G401.6 (cell line): ENCODE measurements around the gene MORC4.
"Not testable (repeated sequence)": the region's sequence is repeated elsewhere in the genome, so short reads cannot be mapped to it uniquely, and the experiment has no call there.

Experiments used
- FAIRE-seq: peaks from 2 replicates; lab custom pipeline; 2012; peaks lifted over from hg19 to GRCh38; lab: Jason Lieb, UNC

MORC4 gene

DNA sequence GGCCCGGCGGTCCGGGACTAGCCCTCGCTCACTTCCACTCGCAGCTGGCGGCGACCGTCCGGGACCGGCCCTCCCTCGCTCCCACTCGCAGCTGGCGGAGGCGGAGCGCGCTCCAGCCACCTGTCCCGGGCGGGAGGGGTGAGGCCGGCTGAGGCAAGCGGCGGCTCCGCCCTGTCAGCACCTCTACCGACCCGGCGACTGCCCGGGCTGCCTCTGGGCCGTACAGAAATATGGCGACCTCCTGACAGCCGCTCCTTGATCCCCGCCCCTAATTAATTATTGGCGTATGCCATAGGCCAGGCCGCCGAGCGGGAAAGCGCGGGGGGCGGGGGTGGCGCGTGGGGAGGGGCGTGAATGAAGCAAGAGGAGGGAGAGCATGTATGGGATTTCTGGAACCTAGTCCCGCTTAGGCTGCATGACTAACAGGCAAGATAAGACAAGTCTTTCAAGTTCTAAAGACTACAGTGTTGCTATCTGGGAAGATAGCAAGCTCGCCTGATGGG, at the start of gene MORC4:
MORC4 (minus strand) TSS at position 200 of the 503 bp plus-strand sequence. CDS start 243 bp downstream, outside the sequence.
- no peak for FAIRE-seq

DNA sequence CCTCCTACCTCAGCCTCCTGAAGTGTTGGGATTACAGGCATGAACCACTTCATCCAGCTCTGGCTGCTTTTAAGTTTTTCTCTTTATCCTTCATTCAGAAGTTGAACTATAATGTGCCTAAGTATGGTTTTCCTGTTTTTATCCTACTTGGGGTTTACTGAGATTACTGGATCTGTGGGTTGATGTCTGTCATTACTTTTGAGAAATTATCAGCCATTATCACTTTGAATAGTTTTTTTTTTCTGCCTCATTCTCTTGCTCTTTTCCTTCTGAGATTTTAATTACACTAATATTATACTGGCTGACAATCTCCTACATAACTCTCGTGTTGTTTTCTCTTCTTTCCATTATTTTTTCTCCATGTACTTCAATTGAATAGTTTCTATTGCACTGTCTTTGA, 47.6 kb upstream of the MORC4 start:
- no peak for FAIRE-seq

DNA sequence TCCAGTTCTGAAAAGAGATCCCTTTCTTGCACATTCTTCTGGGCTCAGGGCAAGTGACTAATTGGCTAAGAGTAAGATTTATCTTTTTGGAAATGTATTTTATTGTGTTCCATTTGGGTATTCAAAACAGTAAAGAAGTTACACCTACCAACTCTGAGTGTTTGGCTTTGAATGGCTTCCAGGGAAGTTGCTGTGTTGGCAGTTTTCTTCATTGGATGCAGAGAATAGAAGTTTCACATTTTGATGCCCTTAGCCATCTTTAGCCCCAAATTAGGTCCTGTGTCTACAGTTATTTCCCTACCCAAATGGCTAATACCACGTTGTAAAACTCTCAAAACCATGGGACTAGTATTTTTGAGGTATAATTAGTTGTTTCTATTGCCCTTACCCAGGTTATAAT, 29.7 kb upstream of the MORC4 start:
- FAIRE-seq: no peak

DNA sequence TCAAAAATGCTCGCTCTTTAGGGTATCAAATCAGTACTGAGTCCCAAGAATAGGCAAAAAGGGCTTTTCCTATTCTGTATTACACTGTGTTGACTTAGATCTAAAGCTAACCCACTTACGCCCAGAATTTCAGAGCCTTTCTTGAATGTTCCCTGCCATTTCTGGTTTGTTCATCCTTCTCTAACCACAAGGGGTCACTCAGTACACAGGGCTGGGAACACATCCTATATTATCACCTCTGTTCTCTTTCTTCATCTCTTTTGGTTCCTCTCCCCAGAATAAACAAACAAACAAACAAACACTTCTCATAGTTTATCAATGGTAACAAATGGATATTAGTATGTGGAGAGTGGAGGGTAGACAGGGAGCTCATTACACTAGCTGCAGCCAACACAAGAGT, 25.5 kb upstream of the MORC4 start:
- peak; percentile 25 for FAIRE-seq

DNA sequence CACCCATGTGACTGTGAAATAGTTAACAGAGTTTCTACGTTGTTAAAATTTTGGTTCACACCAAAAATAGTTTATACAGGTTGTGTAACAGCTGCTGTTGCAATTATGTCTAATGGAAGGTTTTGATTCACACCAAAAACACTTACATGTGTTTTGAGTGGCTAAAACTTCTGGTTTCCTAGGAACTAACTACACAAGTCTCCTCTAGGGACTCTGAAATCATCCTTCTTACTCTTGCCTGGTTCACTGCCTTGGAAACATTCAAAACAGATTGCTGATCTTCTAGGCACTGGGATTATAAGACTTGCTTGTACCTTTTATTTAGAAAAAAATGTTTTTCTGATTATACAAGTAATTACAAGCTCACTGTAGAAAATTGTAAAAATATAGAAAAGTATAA, 14.9 kb upstream of the MORC4 start:
- no peak for FAIRE-seq

DNA sequence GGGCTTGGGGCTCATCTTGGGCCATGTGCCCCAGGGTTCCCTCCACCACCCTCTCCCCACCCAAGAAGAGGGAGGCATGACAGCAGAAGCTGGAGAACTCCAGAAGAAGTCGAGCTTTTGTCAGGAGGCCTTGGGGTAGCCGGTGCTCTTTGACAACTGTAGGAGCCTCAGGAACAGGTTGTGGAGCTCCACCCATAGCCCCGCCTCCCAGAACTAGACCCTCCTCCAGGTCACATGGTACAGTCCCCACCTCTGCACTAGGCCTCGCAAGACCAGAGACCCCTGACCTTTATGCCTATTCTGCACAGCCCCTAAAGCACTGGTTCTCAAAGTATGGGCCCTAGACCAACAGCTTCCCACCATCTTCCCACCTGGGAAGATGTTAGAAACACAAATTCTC, 8.0 kb upstream of the MORC4 start:
- FAIRE-seq: no peak

DNA sequence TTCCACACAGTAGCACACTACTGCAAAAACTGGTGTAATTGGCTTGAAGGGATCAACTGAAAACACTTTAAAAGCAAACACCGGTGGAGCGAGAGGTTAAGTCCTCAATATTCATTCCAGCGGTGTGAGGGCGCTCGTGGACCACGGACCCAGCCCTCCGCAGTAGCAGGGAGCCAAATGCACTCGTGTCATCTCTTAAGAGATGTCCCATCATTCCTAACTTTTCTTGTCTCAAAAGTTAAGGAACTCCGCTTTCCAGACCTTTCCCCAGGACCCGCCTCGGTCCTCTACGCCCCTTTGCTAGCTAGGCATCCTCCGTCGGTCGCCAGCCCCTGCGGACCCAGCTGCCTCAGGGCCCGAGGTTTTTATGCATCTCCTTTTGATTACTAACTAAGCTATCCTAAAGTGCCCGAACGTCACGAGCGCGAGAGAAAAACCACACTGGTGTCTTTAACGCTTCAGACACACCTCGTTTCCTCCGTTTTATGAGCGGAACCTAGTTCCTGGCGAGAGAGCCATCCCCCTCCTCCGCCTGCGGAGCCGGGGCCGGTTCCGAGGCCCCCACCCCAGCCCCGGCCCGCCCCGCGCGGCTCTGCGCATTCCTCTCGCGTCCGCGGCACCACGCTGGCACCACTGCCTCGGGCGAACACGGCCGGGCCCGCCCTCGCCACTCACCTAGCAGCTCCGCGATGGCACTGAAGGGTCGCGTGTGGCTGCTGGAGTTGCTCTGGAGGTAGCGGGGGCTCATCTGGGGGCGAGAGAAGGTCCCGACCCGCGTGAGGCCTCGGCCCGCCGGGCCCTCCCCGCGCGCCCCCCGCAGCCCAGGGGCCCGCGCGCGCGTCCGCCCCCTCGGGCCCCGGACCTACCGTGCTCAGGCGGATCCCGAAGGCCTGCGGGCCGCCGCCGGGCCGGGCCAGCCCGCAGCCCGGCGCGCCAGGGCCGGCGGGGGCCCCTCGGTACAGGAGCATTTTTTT, 723 bp downstream of the MORC4 start:
- FAIRE-seq: peak; percentile 37

DNA sequence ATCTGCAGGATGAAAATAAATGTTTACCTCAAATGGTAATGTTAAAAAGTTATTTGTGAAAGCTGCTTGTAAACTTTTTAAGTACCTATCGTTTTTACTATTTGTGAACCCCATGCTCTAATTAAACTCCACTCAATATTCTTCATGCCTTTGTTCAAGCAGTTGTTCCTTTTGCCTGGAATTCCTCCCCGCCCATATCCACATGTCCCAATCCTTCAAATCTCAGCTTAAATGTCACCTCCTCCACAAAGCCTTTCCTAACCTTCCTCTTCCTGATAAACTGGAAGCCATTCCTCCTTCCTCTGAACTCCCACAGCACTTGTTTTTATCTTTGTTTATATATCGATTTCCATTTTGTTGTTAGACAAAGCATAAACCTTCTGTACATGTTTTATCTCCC, 2.4 kb downstream of the MORC4 start:
- FAIRE-seq: no peak

DNA sequence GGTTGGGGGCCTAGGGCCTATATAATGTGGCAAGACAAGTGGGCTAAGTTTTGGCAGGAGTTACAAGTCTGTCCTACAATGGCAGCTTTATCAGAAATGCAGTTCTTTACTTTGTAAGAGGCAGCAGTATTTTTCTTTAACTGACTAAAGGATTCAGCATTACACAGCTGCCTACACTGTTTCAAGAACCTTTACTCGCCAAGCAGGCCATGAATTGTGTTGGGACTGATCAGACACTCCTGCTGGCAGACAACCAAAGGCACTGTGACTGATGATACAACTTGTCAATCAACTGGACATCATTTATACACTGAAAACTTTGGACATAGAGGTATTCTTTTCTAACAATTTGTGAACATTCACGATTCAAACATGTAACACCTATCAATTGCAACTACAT, 4.3 kb downstream of the MORC4 start:
- no peak for FAIRE-seq

DNA sequence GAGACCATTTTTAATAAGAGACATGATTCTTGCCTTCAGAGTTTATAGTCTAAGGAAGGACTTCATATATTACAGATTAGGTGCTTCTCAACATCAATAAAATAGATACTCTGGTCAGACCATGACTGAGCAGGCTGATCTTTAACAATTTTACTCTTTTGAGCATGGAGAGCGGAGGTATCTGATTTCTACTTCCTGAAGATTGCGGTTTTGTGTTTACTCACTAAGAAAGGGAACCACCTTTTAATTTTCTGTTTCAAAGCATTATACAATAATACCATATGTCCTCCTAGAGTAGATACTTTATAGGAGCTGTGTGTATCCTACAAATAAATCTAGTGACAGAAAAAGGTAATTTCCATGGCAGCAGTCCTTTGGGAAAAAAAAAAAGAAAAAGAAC, 12.5 kb downstream of the MORC4 start:
- FAIRE-seq: no peak

DNA sequence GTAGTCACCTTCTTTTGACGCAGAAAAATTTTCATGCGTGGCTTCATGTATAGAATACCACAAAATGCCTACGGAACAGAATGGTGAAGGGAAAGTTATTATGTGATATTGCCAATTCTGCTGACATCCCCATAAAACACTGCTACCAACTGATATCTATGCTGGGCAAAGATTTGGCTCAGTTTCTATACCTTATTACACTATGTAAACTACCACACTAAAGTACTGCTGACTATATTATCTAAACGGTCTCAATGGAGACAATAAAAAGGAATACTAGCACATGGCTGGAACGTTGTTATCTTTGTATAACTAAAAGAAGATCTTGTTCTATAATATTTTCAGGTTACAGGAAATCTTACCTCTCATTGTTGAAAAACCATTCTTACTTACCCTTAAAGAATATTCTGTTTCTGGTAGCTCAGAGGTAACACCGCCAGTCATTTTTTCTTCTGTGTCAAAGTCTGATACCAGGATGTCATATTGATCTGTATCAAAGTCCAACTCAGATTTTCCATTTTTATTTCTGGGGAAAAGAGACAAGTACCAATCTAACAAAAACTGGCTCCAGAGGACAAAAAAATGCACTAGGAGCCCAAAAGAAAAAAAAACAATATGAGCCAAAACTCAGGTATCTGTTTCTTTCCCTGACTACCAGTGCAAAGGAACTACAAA, 18.9 kb downstream of the MORC4 start:
- no peak for FAIRE-seq

DNA sequence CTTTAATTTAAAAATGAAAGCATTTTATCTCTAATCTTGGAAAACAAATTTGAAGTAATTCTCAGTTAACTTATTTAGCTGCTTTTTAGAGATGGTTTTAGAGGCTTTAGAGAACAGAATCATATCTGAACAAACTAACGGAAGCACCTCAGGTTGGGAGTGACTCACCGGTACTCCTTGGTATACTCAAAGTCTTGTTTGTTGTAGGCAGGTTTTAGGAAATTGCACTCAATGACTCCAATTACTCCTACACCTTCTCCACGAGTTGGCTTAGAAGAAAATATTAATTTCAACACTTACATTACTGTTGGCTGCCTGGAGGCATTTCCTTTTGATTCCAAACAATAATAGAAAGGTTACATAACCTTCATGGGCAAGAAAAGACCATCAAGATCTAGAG, 23.6 kb downstream of the MORC4 start:
- no peak for FAIRE-seq

DNA sequence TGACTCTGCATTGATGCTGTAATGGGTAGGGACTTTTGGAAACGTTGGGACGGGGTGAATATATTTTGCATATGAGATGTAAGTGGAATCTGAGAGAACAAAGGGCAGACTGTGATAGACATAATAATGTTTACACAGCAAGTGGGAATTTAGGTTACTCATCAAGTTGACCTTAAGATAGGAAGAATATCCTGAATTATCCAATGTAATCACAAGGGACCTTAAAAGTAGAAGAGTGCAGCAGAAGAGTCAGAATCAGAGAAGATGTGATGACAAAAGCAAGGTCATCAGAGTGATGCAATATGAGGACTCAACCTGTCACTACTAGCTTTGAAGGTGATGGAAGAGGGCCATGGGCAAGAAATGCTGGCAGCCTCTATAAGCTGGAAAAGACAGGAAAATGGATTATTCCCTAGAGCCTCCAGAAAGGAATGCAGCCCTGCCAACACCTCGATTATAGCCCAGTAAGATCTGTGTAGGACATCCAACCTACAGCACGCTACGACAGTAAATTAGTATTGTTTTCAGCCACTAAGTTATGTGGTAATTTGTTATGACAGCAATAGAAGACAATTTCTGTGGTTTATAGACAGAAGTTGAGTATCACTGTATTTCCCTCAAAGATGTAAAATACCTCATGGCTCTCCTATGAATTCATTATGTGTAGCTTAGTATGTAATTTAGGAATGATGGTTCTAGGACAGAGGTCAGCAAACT, 26.4 kb downstream of the MORC4 start:
- no peak for FAIRE-seq

DNA sequence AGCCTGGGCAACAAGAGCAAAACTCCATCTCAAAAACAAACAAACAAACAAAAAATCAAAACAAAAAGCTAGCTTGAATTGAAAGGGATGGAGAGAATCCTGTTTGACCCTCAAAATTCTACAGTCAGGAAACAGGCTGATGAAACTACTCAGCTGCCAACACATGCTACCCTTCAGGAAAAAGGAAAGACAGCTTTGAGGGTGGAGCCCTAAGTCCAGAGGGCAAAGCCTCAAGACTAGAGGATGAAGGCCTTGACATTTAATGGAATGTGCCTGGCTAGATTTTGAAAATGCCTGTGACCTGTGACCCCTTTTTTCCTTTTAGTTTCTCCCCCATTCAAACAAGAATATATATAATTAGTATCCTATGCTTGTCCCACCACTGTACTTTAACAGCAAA, 27.1 kb downstream of the MORC4 start:
- FAIRE-seq: no peak

DNA sequence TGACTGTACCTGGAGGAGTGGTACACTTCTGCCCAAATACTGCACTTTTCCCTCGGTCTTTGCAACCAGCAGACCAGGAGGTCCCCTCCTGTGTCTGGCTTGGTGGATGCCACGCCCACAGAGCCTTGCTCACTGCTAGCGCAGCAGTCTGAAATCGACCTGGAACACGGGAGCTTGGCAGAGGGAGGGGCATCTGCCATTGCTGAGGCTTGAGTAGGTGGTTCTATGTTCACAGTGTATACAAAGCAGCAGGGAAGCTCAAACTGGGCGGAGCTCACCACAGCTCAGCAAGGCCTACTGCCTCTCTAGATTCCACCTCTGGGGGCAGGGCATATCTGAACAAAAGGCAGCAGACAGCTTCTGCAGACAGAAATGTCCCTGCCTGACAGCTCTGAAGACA, 33.5 kb downstream of the MORC4 start:
- not testable (repeated sequence) for FAIRE-seq

DNA sequence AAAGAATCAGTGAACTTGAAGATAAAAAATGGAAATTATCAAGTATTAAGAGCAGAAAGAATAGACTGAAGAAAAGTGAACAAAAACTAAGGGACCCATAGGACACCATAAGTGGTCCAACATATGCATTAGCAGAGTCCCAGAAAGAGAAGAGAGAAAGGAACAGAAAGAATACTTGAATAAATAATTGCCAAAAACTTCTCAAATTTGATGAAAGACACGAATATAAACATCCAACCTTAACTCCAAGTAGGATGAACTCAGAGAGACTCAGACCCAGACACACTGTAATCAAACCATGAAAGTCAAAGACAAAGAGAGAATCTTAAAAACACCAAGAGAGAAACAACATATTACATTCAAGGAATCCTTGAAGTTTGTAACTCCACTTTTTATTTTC, 35.7 kb downstream of the MORC4 start:
- FAIRE-seq: no peak

DNA sequence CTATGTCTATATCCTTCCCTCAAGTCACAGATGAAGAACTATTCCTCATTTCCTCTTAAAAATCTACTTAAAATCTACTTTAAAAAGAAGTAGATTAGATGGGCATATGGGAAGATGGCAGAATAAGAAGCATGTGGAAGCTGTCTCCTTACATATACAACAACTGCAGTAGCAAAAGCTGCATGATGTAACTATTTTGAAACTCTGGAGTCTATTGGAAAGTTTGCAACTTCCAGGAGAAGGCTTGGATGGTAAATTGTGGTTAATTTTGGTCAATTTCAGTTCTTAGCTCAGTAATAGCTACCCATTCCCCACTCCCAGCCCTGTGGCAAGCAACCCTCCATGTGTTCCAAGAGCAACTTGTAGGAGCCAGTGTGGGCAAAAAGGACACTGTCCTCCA, 36.9 kb downstream of the MORC4 start:
- FAIRE-seq: no peak

DNA sequence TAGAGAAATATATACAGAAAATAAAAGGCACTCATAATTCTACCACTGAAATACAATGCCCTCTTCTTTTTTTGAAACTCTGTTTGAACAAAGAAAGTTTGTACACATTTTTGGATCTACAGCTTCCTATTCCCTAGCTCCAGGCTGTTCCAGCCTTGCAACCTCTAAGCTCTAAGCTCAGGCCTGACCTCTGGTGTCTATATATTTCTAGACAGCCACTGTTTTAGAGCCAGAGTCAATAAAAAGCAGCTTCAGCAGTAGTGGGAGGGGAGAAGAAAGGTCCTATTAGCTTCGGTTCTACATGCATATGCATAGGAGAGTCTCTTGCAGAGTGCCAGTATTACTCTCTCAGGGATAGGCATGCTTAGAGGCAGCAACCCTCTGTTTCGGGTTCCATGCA, 40.1 kb downstream of the MORC4 start:
- FAIRE-seq: no peak

DNA sequence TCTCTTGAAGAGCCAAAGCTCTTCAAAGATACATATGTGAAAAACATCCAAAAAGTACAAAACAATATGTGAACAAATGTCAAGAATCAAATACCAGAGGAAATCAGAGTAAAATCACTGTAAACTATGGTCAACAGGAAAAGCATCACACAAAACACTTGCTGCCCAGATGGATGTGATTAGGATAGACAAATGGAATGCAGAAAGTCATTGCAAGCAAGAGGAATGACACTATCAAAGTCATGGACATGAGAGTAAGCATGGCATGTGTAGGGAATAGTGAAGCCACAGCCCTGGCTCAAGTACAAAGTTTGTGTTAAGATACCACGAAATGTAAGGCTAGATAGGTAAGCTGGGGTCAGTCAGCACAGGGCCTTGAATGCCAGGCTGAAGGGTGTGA, 42.2 kb downstream of the MORC4 start:
- FAIRE-seq: no peak

DNA sequence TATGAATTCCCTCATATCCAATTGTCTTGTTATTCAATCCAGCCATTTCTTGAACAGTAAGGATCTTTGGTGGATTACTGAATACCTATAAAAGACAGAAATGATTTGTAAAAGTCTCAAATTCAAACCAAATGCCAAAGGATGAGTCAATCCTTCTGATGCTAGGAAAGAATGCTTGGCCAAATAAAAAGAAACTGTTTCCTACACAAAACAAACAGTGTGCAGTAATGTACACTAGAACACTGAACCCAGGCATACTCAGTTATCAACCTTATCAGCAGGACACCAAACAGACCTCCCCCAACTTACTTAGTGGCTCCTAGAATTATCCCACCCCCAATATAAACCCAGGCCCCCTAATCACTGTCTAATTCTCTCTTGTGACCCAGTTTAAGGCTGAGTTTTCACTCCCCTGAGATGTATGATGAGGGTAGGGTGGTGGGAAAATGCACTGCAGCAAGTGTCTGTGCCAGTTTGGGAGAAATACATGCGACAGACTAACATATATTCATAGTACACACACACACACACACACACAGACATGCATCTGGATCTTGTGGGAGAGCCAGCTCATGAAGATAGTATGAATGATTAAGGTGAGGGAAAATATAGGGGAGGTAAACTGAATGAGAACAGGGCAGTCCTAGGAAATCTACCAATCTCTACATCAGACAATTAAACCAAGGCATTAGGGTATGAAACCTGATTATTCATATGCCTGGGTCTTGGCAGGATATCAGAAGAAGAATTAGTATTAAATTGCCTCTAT, 44.8 kb downstream of the MORC4 start:
- FAIRE-seq: no peak

DNA sequence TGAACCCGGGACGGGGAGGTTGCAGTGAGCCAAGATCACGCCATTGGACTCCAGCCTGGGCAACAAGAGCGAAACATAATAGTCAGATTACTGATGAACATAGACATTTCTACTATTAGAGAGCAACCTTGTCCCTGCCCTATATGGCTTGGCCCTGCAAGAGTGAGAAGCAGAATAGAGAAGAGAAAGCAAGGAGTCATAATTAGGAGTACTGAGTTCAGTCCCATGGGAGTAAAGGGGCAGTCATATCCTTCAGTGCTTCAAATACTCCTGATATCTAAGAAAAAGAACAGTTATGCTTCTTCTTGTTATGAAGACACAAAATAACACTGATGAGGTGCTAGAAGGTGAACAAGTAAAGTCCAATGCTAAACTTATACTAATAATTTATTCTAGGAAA, 46.0 kb downstream of the MORC4 start:
- no peak for FAIRE-seq

DNA sequence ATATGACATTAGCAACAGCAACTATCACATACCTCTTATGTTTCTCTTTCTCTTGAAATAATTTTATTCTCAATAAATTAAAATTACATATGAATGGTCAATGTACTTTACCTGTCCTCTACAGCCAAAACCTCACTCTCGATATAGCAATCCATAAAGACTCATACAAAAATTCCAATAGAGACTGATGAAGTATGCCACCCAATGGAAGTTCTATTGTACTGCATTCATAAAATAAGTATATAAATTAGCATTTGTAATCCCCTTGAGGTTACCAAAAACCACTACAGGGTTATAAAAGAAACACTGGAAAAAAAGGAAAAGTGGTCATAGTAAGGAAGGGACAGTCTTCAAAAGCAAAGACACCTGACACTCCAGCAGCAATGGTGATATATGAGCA, 47.0 kb downstream of the MORC4 start:
- peak; percentile 45 for FAIRE-seq
